Occipital lobe (tissue), 2 donors: ENCODE measurements around the gene TCAP. TPM values are rescaled to one million over a fixed set of nuclear protein-coding genes. Genes with fewer than 3 reads are reported as not detected.
A peak's percentile ranks its signal among the peaks of the same experiment; 100 is the strongest.

Source experiments
- DNase-seq: peaks from one replicate; lab custom pipeline; 2025; lab: John Stamatoyannopoulos, UW
- total RNA-seq: library from RNA; depleted of rRNA; stranded (reverse); fragments of >200 nt; gene quantifications from one replicate; pipeline ENCODE4 v1.2.3, GENCODE V29; 2014

Gene TCAP
- total RNA-seq, 1 donor from 2014 or later: 0.47 TPM

DNA sequence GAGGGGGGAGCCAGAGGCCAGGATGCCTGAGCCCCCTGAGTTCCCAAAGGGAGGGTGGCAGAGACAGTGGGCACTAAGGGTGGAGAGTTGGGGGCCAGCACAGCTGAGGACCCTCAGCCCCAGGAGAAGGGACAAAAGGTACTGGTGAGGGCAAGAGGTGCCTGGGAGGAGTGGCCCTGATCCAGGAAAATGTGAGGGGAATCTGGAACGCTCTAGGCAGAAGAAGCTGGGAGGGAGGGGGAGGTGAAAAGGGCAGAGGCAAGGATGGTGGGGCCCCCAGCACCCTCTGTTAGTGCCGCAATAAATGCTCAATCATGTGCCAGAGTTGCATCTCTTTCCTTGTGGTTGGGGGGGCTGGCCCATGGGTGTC is 1.1 kb downstream of the TCAP start:
- no peak for DNase-seq

DNA sequence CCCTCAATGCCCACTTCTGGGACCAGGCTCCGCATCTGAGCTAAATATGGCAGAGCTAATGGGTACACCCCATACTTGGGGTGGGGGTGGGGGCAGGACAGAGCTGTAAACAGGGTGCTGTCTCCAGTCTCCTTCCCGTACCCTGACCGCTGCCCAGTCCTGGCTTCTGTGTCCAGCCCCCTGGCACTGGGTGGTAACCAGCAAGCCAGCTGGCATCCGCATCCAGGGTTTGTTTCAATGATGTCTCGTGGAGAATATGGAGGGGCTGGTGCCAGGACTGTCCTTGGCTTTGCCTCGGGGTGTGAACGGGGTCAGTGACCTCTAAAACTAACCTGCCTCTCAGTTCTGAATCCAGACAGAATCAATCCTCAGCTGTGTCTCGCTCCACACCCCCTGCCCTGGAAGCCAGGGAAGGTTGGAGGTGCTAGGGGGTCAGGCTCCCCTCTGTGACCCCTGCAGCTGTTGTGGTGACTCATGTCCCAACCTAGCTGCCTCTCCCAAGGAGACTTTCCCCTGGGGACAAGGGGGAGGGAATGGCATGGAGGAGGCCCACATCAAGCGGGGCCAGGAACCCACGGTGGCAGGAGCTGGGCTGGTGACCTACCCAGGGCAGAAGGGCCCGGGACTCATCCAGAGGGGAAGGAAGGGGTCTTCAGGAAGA is 1.6 kb downstream of the TCAP start:
- no peak for DNase-seq

DNA sequence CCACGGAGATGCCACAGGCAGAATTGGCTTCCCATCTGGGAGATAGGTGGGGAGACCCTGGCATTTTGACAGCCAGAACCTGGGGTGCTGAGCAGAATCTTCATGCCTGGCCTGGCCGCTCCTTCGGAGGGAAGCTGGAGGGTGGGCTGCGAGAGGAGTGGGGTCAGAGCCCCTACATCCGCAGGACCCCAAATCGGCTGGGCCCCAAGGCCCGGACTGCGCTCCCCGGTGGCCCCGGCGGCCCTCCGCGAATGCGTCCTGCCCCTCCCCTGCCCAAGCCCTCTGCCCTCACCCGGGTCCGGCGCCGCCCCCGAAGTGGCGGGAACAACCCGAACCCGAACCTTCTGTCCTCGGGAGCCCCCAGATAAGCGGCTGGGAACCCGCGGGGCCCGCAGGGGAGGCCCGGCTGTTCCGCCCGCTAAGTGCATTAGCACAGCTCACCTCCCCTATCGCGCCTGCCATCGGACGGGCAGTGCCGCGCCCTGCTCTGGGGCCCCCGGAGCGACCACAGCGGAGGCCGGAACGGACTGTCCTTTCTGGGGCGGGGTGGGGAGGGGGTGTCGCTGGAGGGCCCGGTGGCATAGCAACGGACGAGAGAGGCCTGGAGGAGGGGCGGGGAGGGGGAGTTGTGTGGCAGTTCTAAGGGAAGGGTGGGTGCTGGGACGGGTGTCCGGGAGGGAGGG is 2.3 kb downstream of the TCAP start:
- no peak for DNase-seq

DNA sequence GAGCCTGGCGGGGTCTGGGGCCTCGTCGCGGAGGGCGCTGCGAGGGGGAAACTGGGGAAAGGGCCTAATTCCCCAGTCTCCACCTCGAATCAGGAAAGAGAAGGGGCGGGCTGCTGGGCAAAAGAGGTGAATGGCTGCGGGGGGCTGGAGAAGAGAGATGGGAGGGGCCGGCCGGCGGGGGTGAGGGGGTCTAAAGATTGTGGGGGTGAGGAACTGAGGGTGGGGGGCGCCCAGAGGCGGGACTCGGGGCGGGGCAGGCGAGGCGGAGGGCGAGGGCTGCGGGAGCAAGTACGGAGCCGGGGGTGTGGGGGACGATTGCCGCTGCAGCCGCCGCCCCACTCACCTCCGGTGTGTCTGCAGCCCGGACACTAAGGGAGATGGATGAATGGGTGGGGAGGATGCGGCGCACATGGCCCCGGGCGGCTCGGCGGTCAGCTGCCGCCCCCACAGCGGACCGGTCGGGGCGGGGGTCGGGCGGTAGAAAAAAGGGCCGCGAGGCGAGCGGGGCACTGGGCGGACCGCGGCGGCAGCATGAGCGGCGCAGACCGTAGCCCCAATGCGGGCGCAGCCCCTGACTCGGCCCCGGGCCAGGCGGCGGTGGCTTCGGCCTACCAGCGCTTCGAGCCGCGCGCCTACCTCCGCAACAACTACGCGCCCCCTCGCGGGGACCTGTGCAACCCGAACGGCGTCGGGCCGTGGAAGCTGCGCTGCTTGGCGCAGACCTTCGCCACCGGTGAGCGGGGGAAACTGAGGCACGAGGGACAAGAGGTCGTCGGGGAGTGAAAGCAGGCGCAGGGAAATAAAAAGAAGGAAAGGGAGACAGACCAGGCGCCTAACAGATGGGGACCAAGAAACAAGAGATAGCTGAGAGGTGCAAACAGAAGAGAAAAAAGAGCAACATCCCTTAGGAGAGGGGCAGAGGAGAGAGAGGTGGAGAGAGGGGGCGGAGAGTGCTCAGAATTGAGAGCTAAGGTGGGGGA is 3.1 kb downstream of the TCAP start, which contains the start of gene PNMT:
Gene PNMT, plus strand, starts transcription at position 509 of the 980 bp plus-strand sequence. Its CDS starts 23 bp downstream, at position 532.
- no peak for DNase-seq

DNA sequence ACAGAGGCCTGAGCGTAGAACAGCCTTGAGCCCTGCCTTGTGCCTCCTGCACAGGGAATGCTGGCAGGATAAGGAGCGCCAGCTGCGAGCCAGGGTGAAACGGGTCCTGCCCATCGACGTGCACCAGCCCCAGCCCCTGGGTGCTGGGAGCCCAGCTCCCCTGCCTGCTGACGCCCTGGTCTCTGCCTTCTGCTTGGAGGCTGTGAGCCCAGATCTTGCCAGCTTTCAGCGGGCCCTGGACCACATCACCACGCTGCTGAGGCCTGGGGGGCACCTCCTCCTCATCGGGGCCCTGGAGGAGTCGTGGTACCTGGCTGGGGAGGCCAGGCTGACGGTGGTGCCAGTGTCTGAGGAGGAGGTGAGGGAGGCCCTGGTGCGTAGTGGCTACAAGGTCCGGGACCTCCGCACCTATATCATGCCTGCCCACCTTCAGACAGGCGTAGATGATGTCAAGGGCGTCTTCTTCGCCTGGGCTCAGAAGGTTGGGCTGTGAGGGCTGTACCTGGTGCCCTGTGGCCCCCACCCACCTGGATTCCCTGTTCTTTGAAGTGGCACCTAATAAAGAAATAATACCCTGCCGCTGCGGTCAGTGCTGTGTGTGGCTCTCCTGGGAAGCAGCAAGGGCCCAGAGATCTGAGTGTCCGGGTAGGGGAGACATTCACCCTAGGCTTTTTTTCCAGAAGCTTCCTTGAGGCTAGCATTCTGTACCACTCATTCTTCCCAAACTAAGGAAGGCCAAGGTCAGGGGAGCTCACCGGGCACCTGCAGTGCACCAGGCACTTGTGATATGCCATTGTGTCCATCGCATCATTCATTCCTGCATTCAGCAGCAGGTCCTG is 5.0 kb downstream of the TCAP start:
- no peak for DNase-seq

DNA sequence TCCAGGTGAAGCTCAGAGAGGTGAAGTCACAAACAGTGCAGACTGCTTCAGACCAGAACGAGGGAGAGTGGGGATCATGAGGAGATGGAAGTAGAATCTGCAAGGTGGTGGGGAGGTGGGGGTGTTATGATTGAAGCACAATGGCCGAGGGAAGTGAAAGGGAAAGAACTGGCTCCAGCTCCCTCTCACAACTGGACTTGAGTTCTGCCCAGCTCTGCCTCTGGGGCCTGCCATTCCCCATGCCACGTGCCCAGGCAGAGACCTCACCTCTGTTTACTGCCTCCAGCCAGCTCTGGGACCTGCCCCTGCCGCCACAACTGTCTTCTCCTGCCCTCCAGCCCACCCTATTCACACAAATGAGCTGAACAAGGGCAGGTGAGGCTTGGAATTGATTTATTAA is 5.6 kb downstream of the TCAP start:
- DNase-seq: no peak

DNA sequence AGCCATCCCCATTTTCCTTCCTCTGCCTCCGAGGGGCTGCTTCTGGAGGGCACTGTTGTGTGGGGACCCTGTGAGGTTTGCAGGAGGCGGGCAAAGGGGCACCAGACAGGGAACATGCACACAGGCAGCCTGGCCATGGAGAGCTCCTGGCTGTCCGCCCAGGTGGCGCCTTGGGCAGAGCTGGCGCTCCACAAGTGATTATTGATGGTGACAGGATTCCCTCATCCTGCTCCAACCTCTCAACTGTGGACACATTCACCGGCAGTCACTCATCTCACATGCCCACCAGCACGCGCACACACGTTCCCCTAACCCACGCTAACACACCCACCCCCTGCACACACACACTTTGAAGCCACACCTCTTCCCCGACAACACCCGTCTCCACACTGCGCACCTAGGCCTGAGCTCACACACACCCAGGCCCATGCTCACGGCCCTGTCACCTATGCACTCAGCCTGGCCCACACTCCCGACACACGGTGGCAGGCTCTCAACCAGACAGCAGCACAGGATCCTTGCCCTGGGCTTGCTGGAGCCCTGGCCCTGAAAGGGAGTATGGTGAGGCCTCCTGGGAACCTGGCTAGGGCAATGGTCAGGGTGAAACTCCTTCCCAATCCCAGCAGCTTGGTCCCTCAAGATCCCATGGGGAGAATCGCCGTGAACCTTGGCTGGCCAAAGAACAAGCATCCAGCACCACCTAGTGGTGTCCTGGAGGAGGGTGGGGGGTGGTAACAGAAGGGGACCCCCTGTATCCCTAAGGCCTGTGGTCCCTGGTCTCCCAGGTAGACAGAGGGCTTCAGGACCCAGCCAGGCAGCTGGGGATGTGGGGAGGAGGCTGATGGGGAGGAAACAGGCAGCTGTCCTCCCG is 6.7 kb downstream of the TCAP start:
- no peak for DNase-seq

DNA sequence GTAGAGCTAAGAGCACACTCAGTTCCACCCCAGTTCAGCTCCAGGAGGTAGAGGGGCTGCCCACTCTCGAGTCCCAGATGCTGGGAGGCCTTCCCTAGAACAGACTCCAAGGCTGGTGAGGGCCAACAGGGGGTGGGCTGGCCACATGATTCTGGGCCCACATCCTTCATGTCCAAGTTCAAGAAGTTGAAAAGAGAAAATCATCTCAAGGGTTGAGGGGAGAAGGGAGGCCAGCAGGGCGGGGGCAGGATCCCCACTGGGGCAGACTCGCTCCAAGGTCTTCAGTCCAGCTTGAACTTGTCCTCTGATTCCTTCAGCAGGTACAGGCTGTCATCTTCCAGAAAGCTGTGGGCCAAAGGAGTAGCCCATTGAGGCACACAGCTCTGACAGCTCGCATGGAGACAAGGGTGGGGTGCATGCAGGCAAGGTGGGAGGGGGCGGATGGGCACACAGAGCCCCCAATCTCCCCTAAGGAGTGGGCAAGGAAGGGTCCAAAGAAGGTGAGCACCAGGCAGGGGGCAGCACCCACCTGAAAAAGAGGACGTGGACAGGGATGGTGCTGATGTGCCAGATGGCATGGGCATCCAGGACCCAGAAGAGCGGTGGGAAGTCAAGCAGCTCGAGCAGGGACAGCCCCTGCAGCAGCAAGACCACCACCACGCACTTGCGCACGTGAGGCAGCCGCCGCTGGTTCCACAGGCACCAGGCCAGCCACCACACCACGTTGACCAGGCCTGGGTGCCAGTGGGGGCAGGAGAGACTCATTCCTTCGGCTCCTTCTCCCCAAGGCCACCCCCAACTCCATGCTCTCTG is 7.6 kb downstream of the TCAP start:
- DNase-seq: no peak

DNA sequence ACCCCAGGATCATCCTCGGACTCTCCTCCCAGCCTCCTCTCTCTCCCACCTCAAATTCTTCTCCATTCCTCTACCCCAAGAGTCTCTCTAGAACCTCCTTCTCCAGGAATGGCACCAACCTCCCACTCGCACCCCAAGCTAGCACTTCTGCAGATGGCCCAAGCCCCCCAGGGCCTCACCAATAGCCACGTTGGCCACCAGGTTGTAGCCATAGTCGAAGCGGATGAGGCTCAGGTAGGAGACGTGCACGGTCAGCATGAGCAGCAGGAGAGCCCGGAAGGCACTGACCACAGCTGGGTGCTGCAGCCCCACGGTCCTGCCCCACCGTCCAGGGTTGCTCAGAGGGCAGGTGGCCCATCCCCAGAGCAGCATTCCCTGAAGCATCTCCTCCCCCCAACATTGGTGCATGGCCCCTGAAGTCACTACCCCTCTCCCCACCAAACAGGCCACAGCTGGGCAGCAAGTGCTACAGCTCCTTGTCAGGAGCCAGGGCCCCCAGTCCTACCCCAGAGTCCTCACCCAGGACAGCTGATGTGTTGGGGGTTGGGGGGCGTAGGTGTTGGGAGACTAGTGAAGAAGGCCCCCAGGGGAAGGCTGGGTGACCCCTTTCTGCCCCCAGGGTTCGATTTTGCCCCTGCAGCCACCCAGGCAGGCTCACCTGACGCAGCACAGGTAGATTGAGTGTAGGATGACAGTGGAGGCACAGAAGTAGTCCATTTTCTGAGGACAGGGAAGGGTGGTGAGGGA is 8.4 kb downstream of the TCAP start:
- DNase-seq: no peak

DNA sequence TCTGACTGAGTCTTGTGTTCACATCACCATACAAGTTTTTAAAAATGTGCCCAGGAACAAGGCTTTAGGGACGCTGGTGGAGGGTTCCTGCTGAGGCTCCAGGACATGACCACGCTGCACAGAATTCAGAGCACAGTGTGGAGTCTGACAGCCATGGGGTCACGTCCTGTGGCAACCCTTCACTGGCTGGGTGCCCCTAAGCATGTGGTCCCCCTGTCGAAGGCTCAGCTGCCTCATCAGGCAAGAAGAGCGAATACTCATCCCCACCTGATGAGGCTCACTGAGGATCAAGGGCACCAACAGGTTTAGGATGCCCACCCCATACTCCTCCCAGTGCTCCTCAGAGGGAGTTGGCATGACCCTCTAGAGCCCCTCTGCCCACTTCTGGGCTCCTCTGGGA is 9.0 kb downstream of the TCAP start:
- no peak for DNase-seq

DNA sequence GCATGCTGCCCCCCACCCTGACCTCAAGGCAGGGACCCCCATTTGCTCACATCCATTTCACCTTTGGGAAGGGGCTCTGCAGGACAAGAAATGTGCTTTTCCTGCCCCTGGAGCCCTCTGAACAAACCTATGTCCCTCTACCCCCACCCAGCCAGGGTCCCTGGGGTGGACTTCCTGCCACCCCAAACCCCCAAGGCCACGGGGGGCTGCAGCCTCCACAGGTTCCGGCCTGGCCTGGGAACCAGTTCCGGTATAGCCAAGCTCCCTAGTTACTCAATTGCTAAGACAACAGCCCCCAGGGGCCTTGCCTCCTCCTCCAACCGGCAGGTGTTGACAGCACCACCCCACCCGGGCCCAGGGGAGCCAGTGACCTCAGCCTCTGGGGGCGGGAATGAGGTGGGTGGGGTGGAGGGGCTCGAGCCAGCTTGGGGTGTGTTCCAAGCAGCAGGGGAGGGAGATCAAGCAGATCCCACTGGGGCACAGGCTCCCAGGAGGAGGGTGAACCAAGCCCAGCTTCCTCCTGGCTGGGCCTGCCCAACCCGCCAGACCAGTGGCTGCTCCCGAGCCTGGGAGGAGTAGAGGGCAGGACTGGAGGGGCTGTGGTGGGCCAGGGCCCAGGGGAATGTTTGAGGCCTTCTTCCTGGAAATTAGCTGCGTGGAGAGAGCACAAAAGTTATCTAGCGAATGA is 9.7 kb downstream of the TCAP start:
- DNase-seq: no peak

DNA sequence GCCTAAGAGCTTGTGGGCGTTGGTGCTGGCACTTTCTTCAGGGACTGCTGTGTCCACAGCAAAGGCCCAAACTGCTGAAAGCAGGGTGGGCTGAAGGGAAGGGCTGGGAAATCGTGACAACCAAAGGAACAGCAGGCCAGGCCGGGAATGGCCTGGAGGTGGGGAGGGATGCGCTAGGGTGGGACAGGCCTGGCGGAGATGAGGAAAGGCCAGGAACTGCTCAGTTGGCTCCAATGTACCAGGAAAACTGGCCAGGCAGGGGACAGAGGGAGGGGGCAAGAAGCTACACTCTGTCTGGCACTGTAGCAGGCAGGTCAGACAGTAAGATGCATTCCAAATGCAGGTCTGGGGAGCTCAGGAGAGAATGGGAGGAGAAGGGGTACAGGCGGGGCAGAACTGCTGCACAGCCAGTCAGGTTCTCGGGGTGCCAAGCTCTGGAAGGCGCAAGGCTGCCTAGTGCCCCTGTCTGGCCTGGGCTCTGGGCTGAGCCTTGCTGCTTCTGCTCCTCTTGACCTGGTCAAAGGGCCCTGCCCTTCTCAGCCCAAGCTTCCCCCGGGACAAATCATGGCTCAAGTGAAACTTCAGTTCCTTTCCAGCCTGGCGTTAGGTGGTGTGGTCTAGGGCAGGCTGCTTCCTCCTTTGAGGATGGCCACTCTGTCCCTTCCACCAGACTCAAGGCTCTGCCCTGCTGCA is 10.4 kb downstream of the TCAP start:
- DNase-seq: no peak

DNA sequence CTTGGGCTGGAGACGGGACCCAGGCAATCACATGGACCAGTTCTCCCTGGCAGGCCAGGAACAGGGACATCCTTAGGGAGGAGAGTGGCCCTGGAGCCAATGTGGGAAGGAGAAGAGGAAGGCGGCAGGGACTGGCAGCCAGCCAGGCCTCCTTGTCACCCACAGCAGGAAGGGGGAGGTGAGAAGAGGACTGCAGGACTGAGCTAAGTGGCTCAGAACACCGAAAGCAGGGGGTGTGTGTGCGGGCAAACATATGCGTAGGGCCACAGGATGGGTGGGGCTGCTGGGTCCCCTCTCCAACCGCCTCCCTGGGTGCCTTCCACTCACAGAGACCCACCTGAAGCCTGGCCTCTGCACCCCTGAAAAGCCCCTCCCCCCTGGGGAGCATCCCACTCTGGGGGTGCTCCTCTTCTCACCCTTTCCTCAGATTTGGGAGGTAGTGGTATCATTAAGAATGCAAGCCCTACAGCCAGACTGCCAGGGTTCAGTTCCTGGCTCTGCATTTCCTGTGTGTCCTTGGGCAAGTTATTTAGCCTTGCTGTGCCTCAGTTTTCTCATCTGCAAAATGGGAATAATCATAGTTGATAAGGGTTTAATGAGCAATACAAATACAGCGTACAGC is 11.2 kb downstream of the TCAP start:
- DNase-seq: peak; percentile 70

DNA sequence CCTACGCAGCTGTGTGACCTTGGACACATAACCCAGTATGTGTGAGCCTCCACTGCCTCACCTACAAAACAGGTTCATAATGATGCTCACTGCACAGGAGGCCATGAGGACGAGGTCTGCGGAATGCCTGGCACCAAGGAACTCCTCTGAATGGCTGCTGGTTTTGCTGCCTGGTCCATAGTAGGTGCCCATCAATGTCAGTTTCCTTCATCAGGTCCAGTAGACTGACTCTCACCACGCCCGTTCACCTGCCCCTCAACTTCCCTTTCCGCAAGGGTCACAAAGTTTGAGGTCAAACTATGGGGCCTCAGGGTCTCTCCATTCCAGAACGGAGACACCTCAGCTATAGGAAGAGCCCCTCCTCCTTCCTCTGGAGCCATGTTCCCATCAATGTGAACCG is 11.9 kb downstream of the TCAP start:
- DNase-seq: no peak

DNA sequence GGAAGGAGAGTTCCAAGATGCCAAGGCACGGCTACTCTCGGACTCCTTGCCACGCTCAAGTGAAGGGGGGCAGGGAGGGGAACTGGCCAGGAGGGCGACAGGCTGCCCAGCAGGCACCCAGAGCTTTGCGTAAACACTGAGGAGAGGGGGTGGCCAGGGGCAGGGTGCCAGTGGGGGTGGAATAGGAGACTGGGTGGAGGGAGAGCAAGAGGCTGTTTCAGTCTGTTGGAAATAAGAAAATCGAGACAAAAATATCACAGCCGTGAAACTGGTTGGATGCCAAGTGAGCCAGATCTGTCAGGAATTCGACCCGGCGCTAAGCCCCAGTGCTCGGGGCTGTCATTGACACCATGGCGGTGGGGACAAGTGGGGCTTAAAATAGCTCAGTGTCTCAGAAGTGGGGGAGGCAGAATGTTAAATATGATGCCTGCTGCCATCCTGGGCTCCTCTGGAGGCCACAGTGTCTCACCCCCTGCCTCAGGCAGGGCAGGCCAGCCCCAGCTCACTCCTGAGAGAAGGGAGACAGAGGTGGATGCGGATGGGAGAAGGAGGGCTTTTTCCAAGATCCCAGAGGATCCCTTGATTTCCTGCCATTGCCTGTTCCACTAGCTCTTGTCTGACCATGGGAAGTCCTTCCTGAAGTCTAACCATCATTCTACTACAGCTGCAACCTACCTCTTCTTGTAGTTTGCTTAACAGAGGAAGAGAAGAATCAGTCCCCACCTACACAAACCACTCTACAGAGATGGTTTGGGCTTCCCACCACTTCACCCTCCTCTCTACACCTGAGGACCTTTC is 12.6 kb downstream of the TCAP start:
- DNase-seq: peak; percentile 57
